Mesangial cell (primary cell): Measurements from ENCODE around the gene USP48. TPM values are rescaled to one million over a fixed set of nuclear protein-coding genes. Genes with fewer than 3 reads are reported as not detected.

Experiments
- total RNA-seq: library from RNA; depleted of rRNA; stranded (reverse); fragments of >200 nt; gene quantifications from 2 replicates; pipeline ENCODE4 v1.2.3, GENCODE V29; 2015

The USP48 gene
- total RNA-seq: 11.2 and 15.2 TPM in 2 replicates

GRCh38 chr1:21782868-21783678 is at the start of gene USP48:
Gene USP48 (minus strand): TSS chr1:21783149. CDS start chr1:21782957, 192 bp downstream.

GRCh38 chr1:21811875-21812305 is 28.9 kb upstream of the USP48 start, which contains the start of gene LDLRAD2:
Gene LDLRAD2 (plus strand): TSS chr1:21812265. CDS start chr1:21812452, 187 bp downstream.

GRCh38 chr1:21669258-21670058 is 113.5 kb downstream of the USP48 start, which contains the start of gene RAP1GAP:
Gene RAP1GAP (minus strand): TSS chr1:21669357. CDS start chr1:21620032, 49,325 bp downstream.

Other genes starting within 250 kb of the USP48 start
- 2.6 and 36.0 TPM in 2 replicates for gene RAP1GAP, start 113.8 kb downstream of the USP48 start, total RNA-seq
- gene LDLRAD2, start 29.1 kb upstream of the USP48 start, total RNA-seq: under 0.01 and 0.13 TPM in 2 replicates
- 146 and 507 TPM in 2 replicates for gene HSPG2, start 154.2 kb upstream of the USP48 start, total RNA-seq
- not detected in 2 replicates for gene CELA3B, start 193.9 kb upstream of the USP48 start, total RNA-seq
- gene CELA3A, start 218.5 kb upstream of the USP48 start, total RNA-seq: not detected in 2 replicates